NB4 (cell line): ENCODE measurements around the gene OPALIN.

Source experiments
- POLR2A ChIP-seq: IDR thresholded peaks from 2 replicates; pipeline ENCODE4 v1.6.1; 2011; ENCODE audit warnings: mild to moderate bottlenecking; ENCODE audit not compliant: insufficient read length; ENCODE audit errors: extremely low read depth
- TF ChIP-seq, protein P1 (sequence below): IDR thresholded peaks from one replicate; pipeline ENCODE4 v1.5.1; 2012; ENCODE audit warnings: low read depth, low read length
- TF ChIP-seq, protein P2 (sequence below): IDR thresholded peaks from 2 replicates; pipeline ENCODE4 v1.6.1; 2011; ENCODE audit warnings: low read depth, low read length

DNA sequence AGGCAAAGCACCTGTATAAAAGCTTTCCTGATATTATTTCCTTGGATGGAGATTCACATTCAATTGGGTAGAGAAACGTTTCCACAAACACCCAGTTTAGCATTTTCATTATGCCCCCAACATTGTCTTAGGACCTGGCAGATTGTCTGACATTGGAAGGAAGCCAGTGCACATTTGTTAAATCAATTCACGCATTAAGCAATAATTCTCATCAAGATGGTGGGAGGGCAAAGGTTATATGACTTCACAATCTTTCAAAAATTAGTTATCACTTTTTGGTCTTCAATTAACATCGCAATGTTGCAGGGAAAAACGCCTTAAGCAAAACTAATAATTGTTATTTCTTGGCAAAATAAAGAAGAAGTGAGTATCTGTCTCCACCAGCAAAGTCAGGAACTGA, 16.4 kb downstream of the OPALIN start:
- no peak for TF ChIP-seq POLR2A
- TF ChIP-seq, protein P1, sequence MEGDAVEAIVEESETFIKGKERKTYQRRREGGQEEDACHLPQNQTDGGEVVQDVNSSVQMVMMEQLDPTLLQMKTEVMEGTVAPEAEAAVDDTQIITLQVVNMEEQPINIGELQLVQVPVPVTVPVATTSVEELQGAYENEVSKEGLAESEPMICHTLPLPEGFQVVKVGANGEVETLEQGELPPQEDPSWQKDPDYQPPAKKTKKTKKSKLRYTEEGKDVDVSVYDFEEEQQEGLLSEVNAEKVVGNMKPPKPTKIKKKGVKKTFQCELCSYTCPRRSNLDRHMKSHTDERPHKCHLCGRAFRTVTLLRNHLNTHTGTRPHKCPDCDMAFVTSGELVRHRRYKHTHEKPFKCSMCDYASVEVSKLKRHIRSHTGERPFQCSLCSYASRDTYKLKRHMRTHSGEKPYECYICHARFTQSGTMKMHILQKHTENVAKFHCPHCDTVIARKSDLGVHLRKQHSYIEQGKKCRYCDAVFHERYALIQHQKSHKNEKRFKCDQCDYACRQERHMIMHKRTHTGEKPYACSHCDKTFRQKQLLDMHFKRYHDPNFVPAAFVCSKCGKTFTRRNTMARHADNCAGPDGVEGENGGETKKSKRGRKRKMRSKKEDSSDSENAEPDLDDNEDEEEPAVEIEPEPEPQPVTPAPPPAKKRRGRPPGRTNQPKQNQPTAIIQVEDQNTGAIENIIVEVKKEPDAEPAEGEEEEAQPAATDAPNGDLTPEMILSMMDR: no peak
- TF ChIP-seq, protein P2, sequence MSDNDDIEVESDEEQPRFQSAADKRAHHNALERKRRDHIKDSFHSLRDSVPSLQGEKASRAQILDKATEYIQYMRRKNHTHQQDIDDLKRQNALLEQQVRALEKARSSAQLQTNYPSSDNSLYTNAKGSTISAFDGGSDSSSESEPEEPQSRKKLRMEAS: no peak
